Peyer's patch (tissue), 4 donors: Measurements from ENCODE around the gene DEGS2.

Experiments
- POLR2A ChIP-seq, 2 donors: fragments of 450-650 bp; IDR thresholded peaks; one replicate each; pipeline ENCODE4 v1.5.1; 2017; ENCODE audit warnings: antibody characterized with exemption in 2 of 2, mild to moderate bottlenecking in 2 of 2, moderate library complexity in 2 of 2
- TF ChIP-seq, protein P1 (sequence below), 6 experiments: fragments of 450-650 bp in 4 of 6; fragments of 200-600 bp in 2 of 6; sonication (generic) in 1 of 6; IDR thresholded peaks; one replicate each; pipeline ENCODE4 v1.5.1; 2017 to 2019; ENCODE audit warnings: antibody characterized with exemption in 6 of 6, mild to moderate bottlenecking in 3 of 6, moderate library complexity in 1 of 6

DNA sequence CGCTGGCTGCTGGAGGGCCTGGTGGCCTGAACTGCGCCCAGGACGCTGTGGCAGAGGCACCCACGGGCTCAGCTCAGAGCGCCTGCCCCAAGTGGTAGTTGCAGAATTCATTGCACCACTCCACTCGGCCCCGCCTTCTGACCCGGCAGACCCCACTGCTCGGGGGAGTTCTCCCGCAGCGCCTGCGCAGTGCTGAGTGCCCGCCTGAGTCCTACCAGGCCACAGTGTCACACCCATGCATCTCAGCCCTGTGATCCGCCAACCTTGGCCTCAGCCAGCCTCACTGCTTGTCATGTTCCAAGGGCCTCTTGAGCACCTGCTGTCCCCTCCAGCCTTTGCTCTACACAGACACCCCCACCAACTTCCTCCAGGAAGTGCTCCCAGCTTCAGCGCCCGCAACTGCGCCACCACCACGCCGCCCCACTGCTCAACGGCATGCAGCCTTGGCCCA, 12.2 kb downstream of the DEGS2 start:
- TF ChIP-seq, protein P1, sequence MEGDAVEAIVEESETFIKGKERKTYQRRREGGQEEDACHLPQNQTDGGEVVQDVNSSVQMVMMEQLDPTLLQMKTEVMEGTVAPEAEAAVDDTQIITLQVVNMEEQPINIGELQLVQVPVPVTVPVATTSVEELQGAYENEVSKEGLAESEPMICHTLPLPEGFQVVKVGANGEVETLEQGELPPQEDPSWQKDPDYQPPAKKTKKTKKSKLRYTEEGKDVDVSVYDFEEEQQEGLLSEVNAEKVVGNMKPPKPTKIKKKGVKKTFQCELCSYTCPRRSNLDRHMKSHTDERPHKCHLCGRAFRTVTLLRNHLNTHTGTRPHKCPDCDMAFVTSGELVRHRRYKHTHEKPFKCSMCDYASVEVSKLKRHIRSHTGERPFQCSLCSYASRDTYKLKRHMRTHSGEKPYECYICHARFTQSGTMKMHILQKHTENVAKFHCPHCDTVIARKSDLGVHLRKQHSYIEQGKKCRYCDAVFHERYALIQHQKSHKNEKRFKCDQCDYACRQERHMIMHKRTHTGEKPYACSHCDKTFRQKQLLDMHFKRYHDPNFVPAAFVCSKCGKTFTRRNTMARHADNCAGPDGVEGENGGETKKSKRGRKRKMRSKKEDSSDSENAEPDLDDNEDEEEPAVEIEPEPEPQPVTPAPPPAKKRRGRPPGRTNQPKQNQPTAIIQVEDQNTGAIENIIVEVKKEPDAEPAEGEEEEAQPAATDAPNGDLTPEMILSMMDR (IDR thresholded peaks at IDR 0.05), result no peak
- TF ChIP-seq POLR2A (IDR thresholded peaks at IDR 0.05), result no peak
